ENCODE results near the gene ARHGAP44. TPM values are rescaled to one million over a fixed set of nuclear protein-coding genes. Genes with fewer than 3 reads are reported as not detected.

Gene ARHGAP44
- total RNA-seq, 1 experiment from 2014 or later: 0.40 TPM

DNA sequence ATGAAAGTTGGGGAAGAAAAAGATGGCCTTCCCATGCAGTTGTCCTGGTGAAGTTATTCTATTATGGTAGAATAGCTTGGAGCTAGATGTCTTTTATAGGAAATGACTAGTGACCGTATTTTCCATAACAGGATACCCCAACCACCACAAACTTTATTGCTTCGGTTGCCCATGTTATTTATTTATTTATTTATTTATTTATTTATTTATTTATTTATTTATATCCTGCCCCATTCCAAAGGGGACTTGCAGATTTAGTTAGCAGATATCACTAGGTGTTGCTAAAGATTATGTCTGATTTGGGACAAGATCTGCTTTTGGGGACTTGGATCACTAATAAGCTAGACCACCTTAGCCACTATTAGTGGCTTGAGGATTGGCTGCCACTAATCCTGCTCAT, 68.3 kb downstream of the ARHGAP44 start:
- intact Hi-C loops (cut with micrococcal nuclease): no loop called here
- Histone ChIP-seq H3K27ac (ENCODE audit: low read length) (no peak overlapping the region), H3K9me3 (ENCODE audit: low read length) (peaks cover 4% of the 10 kb centered on the region), H3K79me2 (ENCODE audit: low read length) (no peaks in the 10 kb centered on the region), H3K27me3 (ENCODE audit: low read length) (no peaks in the 10 kb centered on the region), H3K4me2 (ENCODE audit: low read length) (no peak overlapping the region), H3K9me2 (replicated peaks; ENCODE audit: low read length) (no peaks in the 10 kb centered on the region), H3K4me3 (ENCODE audit: low read length) (no peak overlapping the region), H4K20me1 (ENCODE audit: low read length) (no peaks in the 10 kb centered on the region), H3K9ac (ENCODE audit: low read length) (no peak overlapping the region), H2AFZ (ENCODE audit: low read length) (no peak overlapping the region), H3F3A (ENCODE audit: low read length, unreplicated experiment) (no peaks in the 10 kb centered on the region), H3K36me3 (ENCODE audit: low read depth, low read length) (no peaks in the 10 kb centered on the region), H3K4me1 (ENCODE audit: insufficient read depth, low read length) (no peaks in the 10 kb centered on the region)
- BruUV-seq (replicated peaks): no TSS peak
- POLR2A ChIA-PET (ENCODE audit: unreplicated experiment): no interaction called here
- DNase-seq (no peak), ATAC-seq (no peak)
- CTCF ChIA-PET: no interaction called here
- no peak for TF ChIP-seq EZH2 (IDR thresholded peaks at IDR 0.05; ENCODE audit: low read length, unreplicated experiment)
- TF ChIP-seq, protein P1, sequence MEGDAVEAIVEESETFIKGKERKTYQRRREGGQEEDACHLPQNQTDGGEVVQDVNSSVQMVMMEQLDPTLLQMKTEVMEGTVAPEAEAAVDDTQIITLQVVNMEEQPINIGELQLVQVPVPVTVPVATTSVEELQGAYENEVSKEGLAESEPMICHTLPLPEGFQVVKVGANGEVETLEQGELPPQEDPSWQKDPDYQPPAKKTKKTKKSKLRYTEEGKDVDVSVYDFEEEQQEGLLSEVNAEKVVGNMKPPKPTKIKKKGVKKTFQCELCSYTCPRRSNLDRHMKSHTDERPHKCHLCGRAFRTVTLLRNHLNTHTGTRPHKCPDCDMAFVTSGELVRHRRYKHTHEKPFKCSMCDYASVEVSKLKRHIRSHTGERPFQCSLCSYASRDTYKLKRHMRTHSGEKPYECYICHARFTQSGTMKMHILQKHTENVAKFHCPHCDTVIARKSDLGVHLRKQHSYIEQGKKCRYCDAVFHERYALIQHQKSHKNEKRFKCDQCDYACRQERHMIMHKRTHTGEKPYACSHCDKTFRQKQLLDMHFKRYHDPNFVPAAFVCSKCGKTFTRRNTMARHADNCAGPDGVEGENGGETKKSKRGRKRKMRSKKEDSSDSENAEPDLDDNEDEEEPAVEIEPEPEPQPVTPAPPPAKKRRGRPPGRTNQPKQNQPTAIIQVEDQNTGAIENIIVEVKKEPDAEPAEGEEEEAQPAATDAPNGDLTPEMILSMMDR (conservative IDR thresholded peaks at IDR 0.05; ENCODE audit: low read depth, low read length): no peak

DNA sequence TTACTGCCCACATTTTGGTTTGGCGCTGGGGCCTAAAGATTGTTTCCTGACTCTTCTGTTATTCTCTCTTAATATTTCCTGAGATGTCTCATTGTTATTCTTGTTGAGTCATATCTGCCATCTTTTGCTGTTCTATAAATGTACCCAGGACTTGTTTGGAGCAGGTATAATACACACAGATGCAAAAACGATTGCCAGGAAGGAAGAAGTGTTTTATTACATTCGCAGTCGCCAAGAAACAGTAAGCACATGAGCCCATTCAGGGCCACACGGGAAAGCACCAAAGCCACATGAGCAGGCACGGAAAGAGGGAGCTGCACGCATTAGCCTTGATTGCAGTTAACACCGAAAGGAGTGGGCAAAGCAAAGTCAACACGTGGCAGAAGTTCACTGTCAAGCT, 70.2 kb downstream of the ARHGAP44 start:
- Histone ChIP-seq H3K4me2 (ENCODE audit: low read length) (no peak overlapping the region), H2AFZ (ENCODE audit: low read length) (no peak overlapping the region), H3K36me3 (ENCODE audit: low read depth, low read length) (no peaks in the 10 kb centered on the region), H3K4me3 (ENCODE audit: low read length) (no peak overlapping the region), H3K9ac (ENCODE audit: low read length) (no peak overlapping the region), H3K79me2 (ENCODE audit: low read length) (no peaks in the 10 kb centered on the region), H3K27me3 (ENCODE audit: low read length) (no peaks in the 10 kb centered on the region), H3K9me2 (replicated peaks; ENCODE audit: low read length) (no peaks in the 10 kb centered on the region), H3F3A (ENCODE audit: low read length, unreplicated experiment) (no peaks in the 10 kb centered on the region), H3K9me3 (ENCODE audit: low read length) (peaks cover 7% of the 10 kb centered on the region), H3K27ac (ENCODE audit: low read length) (no peak overlapping the region), H3K4me1 (ENCODE audit: insufficient read depth, low read length) (no peaks in the 10 kb centered on the region), H4K20me1 (ENCODE audit: low read length) (no peaks in the 10 kb centered on the region)
- intact Hi-C loops (cut with micrococcal nuclease): no loop called here
- BruUV-seq (replicated peaks): no TSS peak
- ATAC-seq (no peak), DNase-seq (no peak)
- CTCF ChIA-PET: no interaction called here
- POLR2A ChIA-PET (ENCODE audit: unreplicated experiment): no interaction called here
- TF ChIP-seq EZH2 (IDR thresholded peaks at IDR 0.05; ENCODE audit: low read length, unreplicated experiment): no peak
- TF ChIP-seq, protein P1 (conservative IDR thresholded peaks at IDR 0.05; ENCODE audit: low read depth, low read length): no peak

DNA sequence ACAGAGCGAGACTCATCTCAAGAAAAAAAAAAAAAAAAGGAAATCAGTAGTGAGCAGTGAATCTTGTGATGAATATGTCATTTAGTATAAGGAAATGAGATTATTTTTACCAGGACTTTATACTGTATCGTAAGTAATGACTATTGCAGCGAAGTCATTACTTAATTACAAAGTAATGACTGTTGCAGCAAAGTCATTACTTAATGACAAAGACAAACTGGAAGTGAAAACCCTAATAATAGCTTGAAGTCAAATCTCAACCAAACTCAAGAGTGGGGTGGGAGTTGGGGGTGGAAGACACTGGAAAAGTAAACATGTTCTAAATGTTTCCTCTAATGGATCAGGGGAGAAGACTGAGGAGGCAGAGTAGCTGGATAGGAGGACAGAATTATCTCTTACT, 76.5 kb downstream of the ARHGAP44 start:
- Histone ChIP-seq H3K79me2 (ENCODE audit: low read length) (no peaks in the 10 kb centered on the region), H2AFZ (ENCODE audit: low read length) (no peak overlapping the region), H3K9ac (ENCODE audit: low read length) (no peak overlapping the region), H3K9me3 (ENCODE audit: low read length) (peaks cover 9% of the 10 kb centered on the region), H3K36me3 (ENCODE audit: low read depth, low read length) (no peaks in the 10 kb centered on the region), H3K27me3 (ENCODE audit: low read length) (0 out of 2 replicates have a peak, but pooled peaks cover 11% of the 10 kb centered on the region), H3K4me3 (ENCODE audit: low read length) (no peak overlapping the region), H3F3A (ENCODE audit: low read length, unreplicated experiment) (no peaks in the 10 kb centered on the region), H3K4me1 (ENCODE audit: insufficient read depth, low read length) (no peaks in the 10 kb centered on the region), H3K9me2 (replicated peaks; ENCODE audit: low read length) (no peaks in the 10 kb centered on the region), H3K27ac (ENCODE audit: low read length) (no peak overlapping the region), H4K20me1 (ENCODE audit: low read length) (no peaks in the 10 kb centered on the region), H3K4me2 (ENCODE audit: low read length) (no peak overlapping the region)
- ChIA-PET CTCF (no interaction called here), POLR2A (ENCODE audit: unreplicated experiment) (no interaction called here)
- BruUV-seq (replicated peaks): no TSS peak
- intact Hi-C loops (cut with micrococcal nuclease): no loop called here
- ATAC-seq (no peak), DNase-seq (no peak)
- TF ChIP-seq, protein P1 (conservative IDR thresholded peaks at IDR 0.05; ENCODE audit: low read depth, low read length): no peak
- TF ChIP-seq EZH2phosphoT487 (IDR thresholded peaks at IDR 0.05; ENCODE audit: borderline replicate concordance, low read length): no peak
